Neutrophil (primary cell): Measurements from ENCODE around the gene PTP4A2.
A peak's percentile ranks its signal among the peaks of the same experiment; 100 is the strongest.

Experiments
- H3K27ac ChIP-seq: fragments of 200-600 bp; sonication (generic); 2 replicates; pipeline ENCODE4 v1.5.1; 2016; ENCODE audit warnings: mild to moderate bottlenecking, moderate library complexity
- H3K27me3 ChIP-seq: fragments of 200-600 bp; sonication (generic); 2 replicates; pipeline ENCODE4 v1.6.0; 2016; ENCODE audit warnings: mild to moderate bottlenecking
- H3K36me3 ChIP-seq: fragments of 200-600 bp; sonication (generic); 2 replicates; pipeline ENCODE4 v1.5.1; 2017
- H3K4me1 ChIP-seq, 2 experiments: fragments of 200-600 bp in 1 of 2; sonication (generic) in 1 of 2; 1 replicate in 1 of 2; 2 replicates in 1 of 2; pipeline versions ENCODE4 v1.5.1 to v1.6.1; 2013 to 2016; ENCODE audit warnings: low read depth in 1 of 2, low read length in 1 of 2, mild to moderate bottlenecking in 1 of 2, moderate library complexity in 1 of 2; ENCODE audit not compliant: control insufficient read depth in 1 of 2, insufficient read depth in 1 of 2
- H3K4me3 ChIP-seq, 2 experiments: fragments of 200-600 bp in 1 of 2; sonication (generic) in 1 of 2; 1 replicate in 1 of 2; 2 replicates in 1 of 2; pipeline ENCODE4 v1.5.1; 2013 to 2016; ENCODE audit warnings: low read depth in 1 of 2, low read length in 1 of 2, mild to moderate bottlenecking in 1 of 2, moderate library complexity in 1 of 2
- H3K9me3 ChIP-seq: fragments of 200-600 bp; sonication (generic); 2 replicates; pipeline ENCODE4 v1.5.1; 2016
- TF ChIP-seq, protein P1 (sequence below): fragments of 200-600 bp; sonication (generic); IDR thresholded peaks from 2 replicates; pipeline ENCODE4 v1.5.1; 2016; ENCODE audit warnings: antibody characterized with exemption

PTP4A2 gene

DNA sequence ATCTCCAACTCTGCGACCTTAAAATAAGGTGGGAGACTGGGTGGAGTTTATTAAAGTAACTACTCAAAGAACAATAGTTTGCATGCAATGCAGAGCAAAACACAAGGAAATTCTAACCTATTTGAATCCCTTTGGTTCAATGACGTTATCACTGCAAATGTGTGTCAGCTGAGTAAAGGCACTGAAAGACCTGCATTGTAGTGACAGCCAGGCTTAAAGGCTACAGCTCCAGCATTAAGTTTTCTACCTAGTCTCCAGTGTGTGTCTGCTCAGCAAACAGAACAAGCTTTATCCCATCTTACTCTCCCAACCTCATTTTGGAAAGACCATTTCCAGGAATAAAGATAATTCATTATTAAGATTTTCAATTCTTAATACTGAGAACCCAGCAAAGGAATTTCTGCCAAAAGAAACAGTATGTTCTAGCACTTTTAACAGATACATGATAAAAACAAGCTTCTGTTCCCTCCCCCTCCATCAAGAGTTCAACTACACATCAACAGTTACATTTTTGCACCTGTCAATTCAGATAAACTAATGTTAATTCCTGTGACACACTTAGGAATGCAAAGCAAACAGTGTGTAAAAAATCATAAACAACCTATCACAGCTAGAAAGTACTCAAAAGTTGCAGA is 14.2 kb downstream of the PTP4A2 start:
- Histone ChIP-seq H3K4me1 (peaks cover 85 to 86% of the 10 kb centered on the region in 2 experiments), H3K27ac (peak overlapping the region; percentile 45), H3K27me3 (no peaks in the 10 kb centered on the region), H3K4me3 (no peak overlapping the region), H3K9me3 (no peaks in the 10 kb centered on the region), H3K36me3 (no peaks in the 10 kb centered on the region)
- TF ChIP-seq, protein P1, sequence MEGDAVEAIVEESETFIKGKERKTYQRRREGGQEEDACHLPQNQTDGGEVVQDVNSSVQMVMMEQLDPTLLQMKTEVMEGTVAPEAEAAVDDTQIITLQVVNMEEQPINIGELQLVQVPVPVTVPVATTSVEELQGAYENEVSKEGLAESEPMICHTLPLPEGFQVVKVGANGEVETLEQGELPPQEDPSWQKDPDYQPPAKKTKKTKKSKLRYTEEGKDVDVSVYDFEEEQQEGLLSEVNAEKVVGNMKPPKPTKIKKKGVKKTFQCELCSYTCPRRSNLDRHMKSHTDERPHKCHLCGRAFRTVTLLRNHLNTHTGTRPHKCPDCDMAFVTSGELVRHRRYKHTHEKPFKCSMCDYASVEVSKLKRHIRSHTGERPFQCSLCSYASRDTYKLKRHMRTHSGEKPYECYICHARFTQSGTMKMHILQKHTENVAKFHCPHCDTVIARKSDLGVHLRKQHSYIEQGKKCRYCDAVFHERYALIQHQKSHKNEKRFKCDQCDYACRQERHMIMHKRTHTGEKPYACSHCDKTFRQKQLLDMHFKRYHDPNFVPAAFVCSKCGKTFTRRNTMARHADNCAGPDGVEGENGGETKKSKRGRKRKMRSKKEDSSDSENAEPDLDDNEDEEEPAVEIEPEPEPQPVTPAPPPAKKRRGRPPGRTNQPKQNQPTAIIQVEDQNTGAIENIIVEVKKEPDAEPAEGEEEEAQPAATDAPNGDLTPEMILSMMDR: no peak

DNA sequence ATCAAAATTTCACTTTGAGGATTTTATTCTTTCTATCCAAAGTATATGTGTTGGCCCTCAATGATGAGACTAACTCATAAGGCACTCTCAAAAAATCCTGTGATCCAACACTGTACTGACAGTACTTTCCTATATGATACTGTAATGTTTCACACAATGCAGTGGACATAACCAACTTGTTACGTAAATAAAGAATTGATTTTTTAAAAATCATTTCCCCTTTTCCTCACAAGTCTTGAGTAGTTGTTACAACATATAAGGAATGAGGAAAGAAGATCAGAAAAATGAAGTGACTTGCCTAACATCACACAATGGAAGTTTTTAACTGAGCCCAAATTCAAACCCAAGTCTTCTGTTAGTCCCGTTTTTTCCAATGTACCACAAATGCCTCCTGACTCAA is 17.2 kb downstream of the PTP4A2 start:
- Histone ChIP-seq H3K36me3 (peaks cover 18% of the 10 kb centered on the region), H3K4me1 (peaks cover 56% of the 10 kb centered on the region in 2 experiments), H3K4me3 (peak overlapping the region in 1 of 2 experiments; percentile 4), H3K27me3 (no peaks in the 10 kb centered on the region), H3K27ac (peak overlapping the region; percentile 85), H3K9me3 (no peaks in the 10 kb centered on the region)
- TF ChIP-seq, protein P1: no peak

DNA sequence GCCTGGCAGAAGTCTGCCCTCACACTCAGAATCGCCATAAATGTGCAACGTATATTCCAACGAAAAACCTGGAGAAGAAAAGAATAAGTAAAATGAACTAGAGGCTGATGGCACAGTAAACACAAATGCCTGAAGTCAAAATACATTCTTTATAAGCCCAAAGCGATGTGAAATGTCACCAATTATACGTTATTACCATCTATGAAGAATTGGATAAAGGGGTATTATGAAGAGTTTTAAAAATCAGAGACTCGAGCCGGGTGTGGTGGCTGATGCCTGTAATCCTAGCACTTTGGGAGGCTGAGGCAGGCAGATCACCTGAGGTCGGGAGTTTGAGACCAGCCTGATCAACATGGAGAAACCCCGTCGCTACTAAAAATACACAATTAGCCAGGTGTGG is 18.6 kb downstream of the PTP4A2 start:
- H3K4me1 ChIP-seq: peaks cover 42% of the 10 kb centered on the region in 2 experiments

DNA sequence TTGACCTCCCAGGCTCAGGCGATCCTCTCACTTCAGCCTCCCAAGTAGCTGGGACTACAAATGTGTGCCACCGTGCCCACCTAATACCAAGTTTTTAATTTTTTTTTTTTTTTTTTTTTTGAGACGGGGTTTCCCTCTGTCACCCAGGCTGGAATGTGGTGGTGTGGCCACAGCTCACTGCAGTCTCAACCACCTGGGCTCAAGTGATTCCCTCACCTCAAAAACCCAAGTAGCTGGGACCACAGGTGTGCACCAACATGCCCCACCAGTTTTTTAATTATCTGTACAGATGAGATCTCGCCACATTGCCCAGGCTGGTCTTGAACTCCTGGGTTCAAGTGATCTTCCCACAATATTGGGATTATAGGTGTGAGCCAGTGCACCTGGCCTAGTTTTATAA is 22.7 kb downstream of the PTP4A2 start:
- TF ChIP-seq, protein P1: no peak
- Histone ChIP-seq H3K4me3 (no peak overlapping the region), H3K4me1 (peaks cover 33 to 34% of the 10 kb centered on the region in 2 experiments), H3K36me3 (peaks cover 44% of the 10 kb centered on the region), H3K27ac (no peak overlapping the region), H3K9me3 (no peaks in the 10 kb centered on the region), H3K27me3 (no peaks in the 10 kb centered on the region)

More for the DNA sequence above, 18.6 kb downstream of the PTP4A2 start:
- no peaks in the 10 kb centered on the region for H3K9me3 ChIP-seq
- peaks cover 31% of the 10 kb centered on the region for H3K36me3 ChIP-seq
- no peaks in the 10 kb centered on the region for H3K27me3 ChIP-seq
- peak overlapping the region; percentile 55 for H3K27ac ChIP-seq
- no peak overlapping the region for H3K4me3 ChIP-seq
- TF ChIP-seq, protein P1: no peak

DNA sequence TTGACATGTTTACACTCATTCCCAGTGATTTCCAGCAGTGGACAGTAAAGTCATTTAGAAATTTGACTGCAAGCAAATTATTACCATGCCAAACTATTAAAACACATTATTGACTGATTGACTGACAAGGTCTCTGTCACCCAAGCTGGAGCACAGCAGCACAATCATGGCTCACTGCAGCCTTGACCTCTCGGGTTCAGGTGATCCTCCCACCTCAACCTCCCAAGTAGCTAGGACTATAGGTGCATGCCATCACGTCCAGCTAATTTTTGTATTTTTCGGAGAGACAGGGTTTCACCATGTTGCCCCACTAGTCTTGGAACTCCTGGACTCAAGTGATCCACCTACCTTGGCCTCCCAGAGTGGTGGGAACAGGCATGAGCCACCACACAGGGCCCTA is 24.2 kb downstream of the PTP4A2 start:
- TF ChIP-seq, protein P1: no peak
- no peaks in the 10 kb centered on the region for H3K9me3 ChIP-seq
- peaks cover 33 to 35% of the 10 kb centered on the region in 2 experiments for H3K4me1 ChIP-seq
- H3K36me3 ChIP-seq: peaks cover 57% of the 10 kb centered on the region
- peak overlapping the region; percentile 81 for H3K27ac ChIP-seq
- no peaks in the 10 kb centered on the region for H3K27me3 ChIP-seq
- H3K4me3 ChIP-seq: no peak overlapping the region
